A673 (cell line): ENCODE measurements around the gene GNAS-AS1. TPM values are rescaled to one million over a fixed set of nuclear protein-coding genes. Genes with fewer than 3 reads are reported as not detected.

Experiments used
- BruUV-seq: library from RNA; stranded (reverse); fragments of 400-500 nt; replicated peaks from 2 replicates; lab custom pipeline; 2021; lab: Mats Ljungman, UMichigan
- CTCF ChIA-PET: fragments of 300-600 bp; sonication (Branson Sonifier 250); formaldehyde crosslinking; loops from one replicate; lab custom pipeline; 2022; ENCODE audit warnings: antibody characterized with exemption; lab: Charles Lee
- POLR2A ChIA-PET: fragments of 300-600 bp; sonication (Branson Sonifier 250); formaldehyde crosslinking; loops from one replicate; lab custom pipeline; 2022; ENCODE audit warnings: antibody characterized with exemption; ENCODE audit not compliant: low non-redundant PET; lab: Charles Lee
- DNase-seq: peaks from one replicate; pipeline ENCODE4 v3.0.0-alpha.2; 2015; ENCODE audit warnings: low spot score
- H3K27ac ChIP-seq: fragments of 200-600 bp; sonication (generic); 2 replicates; pipeline ENCODE4 v1.5.1; 2016; ENCODE audit warnings: mixed run types, low read depth, mild to moderate bottlenecking, mixed read lengths, antibody characterized with exemption, low read length; ENCODE audit not compliant: poor library complexity, severe bottlenecking
- H3K27me3 ChIP-seq: fragments of 200-600 bp; sonication (generic); replicated peaks from 2 replicates; pipeline ENCODE4 v1.6.1; 2017; ENCODE audit warnings: mixed run types, low read depth, mild to moderate bottlenecking, mixed read lengths, antibody characterized with exemption, low read length; ENCODE audit not compliant: insufficient read depth, poor library complexity
- H3K36me3 ChIP-seq: fragments of 200-600 bp; sonication (generic); 2 replicates; pipeline ENCODE4 v1.6.1; 2016; ENCODE audit warnings: mixed run types, mild to moderate bottlenecking, mixed read lengths, antibody characterized with exemption, low read length; ENCODE audit not compliant: insufficient read depth, poor library complexity, severe bottlenecking
- H3K4me1 ChIP-seq: fragments of 200-600 bp; sonication (generic); 2 replicates; pipeline ENCODE4 v1.6.1; 2017; ENCODE audit warnings: mixed run types, mild to moderate bottlenecking, mixed read lengths, antibody characterized with exemption, low read length; ENCODE audit not compliant: insufficient read depth, poor library complexity, severe bottlenecking
- H3K4me3 ChIP-seq: fragments of 200-600 bp; sonication (generic); 2 replicates; pipeline ENCODE4 v1.5.1; 2016; ENCODE audit warnings: low read depth, mixed run types, mild to moderate bottlenecking, mixed read lengths, low read length; ENCODE audit not compliant: poor library complexity, severe bottlenecking
- H3K9me3 ChIP-seq: fragments of 200-600 bp; sonication (generic); 2 replicates; pipeline ENCODE4 v1.6.1; 2016; ENCODE audit warnings: mixed run types, low read depth, mild to moderate bottlenecking, mixed read lengths, antibody characterized with exemption, low read length; ENCODE audit not compliant: poor library complexity, severe bottlenecking
- CTCF ChIP-seq: fragments of 300-800, 200-600 bp; sonication (generic); conservative IDR thresholded peaks from 2 replicates; pipeline ENCODE4 v1.5.1; 2017; ENCODE audit warnings: low read depth, mild to moderate bottlenecking, antibody characterized with exemption, low read length, moderate library complexity, mixed read lengths
- EZH2 ChIP-seq: fragments of 200-600 bp; sonication (generic); IDR thresholded peaks from 2 replicates; pipeline ENCODE4 v1.6.1; 2017; ENCODE audit warnings: borderline replicate concordance, low read depth, mild to moderate bottlenecking, mixed read lengths, antibody characterized with exemption, low read length; ENCODE audit not compliant: poor library complexity, severe bottlenecking
- intact Hi-C: fragments of 100-400 bp; cut with micrococcal nuclease; formaldehyde crosslinking; loops from one replicate; pipeline ENCODE4 v1.10.0; 2022; ENCODE audit not compliant: unreplicated experiment
- total RNA-seq: library from RNA; stranded (reverse); gene quantifications from 2 replicates; pipeline ENCODE4 v1.2.3, GENCODE V29; 2021

The GNAS-AS1 gene
- total RNA-seq, 1 experiment from 2014 or later, result 6.7 TPM

DNA sequence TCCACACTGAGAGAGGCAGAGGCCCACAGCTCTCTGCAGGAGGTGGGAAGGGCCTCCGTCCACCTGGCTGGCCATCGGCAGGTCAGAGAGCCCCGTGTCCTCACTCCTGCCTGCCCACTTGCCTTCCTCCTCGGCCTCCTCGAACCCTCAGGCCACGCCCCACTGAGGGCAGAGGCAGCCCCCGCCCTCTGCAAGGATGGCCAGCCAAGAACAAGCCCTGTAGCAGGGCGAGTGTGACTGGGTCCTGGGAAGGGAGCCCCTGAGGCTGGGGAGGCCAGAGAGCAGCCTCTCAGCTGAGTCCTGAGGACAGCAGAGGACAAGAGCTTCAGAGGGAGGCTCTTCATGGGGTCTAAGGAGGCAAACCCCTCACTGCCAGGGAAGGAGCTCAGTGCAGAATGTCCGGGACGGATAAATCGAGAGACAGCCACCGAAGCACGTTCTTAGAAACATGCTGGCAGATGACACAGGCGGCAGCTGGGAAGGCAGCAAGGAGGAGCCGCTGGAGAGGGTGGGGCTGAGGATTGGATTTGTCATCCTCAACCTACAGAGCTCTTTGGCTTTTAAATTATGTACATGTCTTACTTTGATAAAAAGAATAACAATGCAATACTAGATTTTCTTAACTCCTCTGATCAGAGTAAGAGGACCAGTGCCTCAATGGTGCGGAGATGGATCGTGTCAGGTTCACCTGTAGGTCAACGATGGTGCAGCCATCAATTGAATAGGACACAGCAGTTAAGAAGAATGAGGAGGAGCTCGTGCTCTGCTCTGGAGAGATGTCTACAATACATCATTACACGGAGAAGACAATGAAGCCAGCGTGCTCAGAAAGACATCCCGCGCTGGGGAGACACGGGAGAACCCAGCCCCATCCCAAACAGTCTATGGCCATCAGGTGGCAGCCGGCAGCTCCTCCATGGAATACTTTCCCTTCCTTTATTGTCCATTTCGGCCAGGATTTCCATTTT lies 53.0 kb downstream of the GNAS-AS1 start:
- Histone ChIP-seq H3K36me3 (no peaks in the 10 kb centered on the region), H3K27me3 (no peaks in the 10 kb centered on the region), H3K4me1 (no peaks in the 10 kb centered on the region), H3K27ac (no peak overlapping the region), H3K4me3 (no peak overlapping the region), H3K9me3 (no peaks in the 10 kb centered on the region)
- CTCF ChIA-PET, result no interaction called here
- DNase-seq, result no peak
- intact Hi-C loops, result no loop called here
- no TSS peak for BruUV-seq
- POLR2A ChIA-PET, result no interaction called here
- no peak for TF ChIP-seq CTCF
- no peak for TF ChIP-seq EZH2

DNA sequence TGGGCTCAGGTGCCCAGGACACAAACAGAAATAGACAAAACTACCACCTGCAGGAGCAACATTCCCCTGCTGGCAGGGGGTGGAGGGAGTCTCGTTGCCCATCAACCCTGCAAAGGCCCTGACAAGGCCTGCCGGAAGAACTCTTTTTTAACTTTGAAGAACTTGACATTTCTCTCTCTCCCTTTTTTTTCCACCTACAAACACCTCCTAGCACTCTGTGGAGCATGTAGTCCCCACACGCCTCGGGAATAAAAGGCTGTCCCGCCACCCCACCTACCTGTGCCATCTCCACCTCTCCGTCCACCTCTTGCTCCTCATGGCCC lies 54.8 kb downstream of the GNAS-AS1 start:
- intact Hi-C loops, result no loop called here
- no peak for DNase-seq
- Histone ChIP-seq H3K36me3 (no peaks in the 10 kb centered on the region), H3K4me3 (no peak overlapping the region), H3K9me3 (no peaks in the 10 kb centered on the region), H3K27ac (no peak overlapping the region), H3K4me1 (no peaks in the 10 kb centered on the region), H3K27me3 (peaks cover under 1% of the 10 kb centered on the region)
- no TSS peak for BruUV-seq
- CTCF ChIA-PET, result no interaction called here
- POLR2A ChIA-PET, result no interaction called here
- TF ChIP-seq EZH2 (no peak), CTCF (no peak)

GRCh38 chr20:58795181-58795922 lies 55.4 kb downstream of the GNAS-AS1 start:
- Histone ChIP-seq H3K36me3 (no peaks in the 10 kb centered on the region), H3K27me3 (peaks cover 5% of the 10 kb centered on the region), H3K4me1 (no peaks in the 10 kb centered on the region), H3K9me3 (no peaks in the 10 kb centered on the region), H3K4me3 (no peak overlapping the region), H3K27ac (no peak overlapping the region)
- intact Hi-C loops, result no loop called here
- POLR2A ChIA-PET, result no interaction called here
- TF ChIP-seq EZH2, result no peak
- no peak for TF ChIP-seq CTCF
- no TSS peak for BruUV-seq
- DNase-seq, result no peak
- CTCF ChIA-PET, result no interaction called here
